Gastrocnemius medialis (tissue), 4 donors: ENCODE measurements around the gene B4GALNT2. TPM values are rescaled to one million over a fixed set of nuclear protein-coding genes. Genes with fewer than 3 reads are reported as not detected.
"Not testable (repeated sequence)": the region's sequence is repeated elsewhere in the genome, so short reads cannot be mapped to it uniquely, and the experiment has no call there.

ENCODE experiments used
- ATAC-seq, 2 donors: fragments of 150-250 bp; one replicate each; pipeline ENCODE4 v1.9.1; 2016
- DNase-seq, 2 donors: peaks; one replicate each; pipeline ENCODE4 v3.0.0-alpha.2; 2019
- H3K27ac ChIP-seq, 4 donors: fragments of 200-600 bp; sonication (generic); 1 replicate in 1 of 4; 2 replicates in 3 of 4; pipeline ENCODE4 v1.5.1; 2016 to 2018; ENCODE audit warnings: mild to moderate bottlenecking in 2 of 4, moderate library complexity in 1 of 4
- H3K27me3 ChIP-seq, 3 donors: fragments of 200-600 bp; sonication (generic) in 2 of 3; 1 replicate in 1 of 3; 2 replicates in 2 of 3; pipeline versions ENCODE4 v1.5.1 to v1.6.0; 2016 to 2019; ENCODE audit warnings: mild to moderate bottlenecking in 1 of 3, moderate library complexity in 1 of 3
- H3K36me3 ChIP-seq, 2 donors: fragments of 200-600 bp; sonication (generic) in 1 of 2; one replicate each; pipeline ENCODE4 v1.5.1; 2017 to 2018
- H3K4me1 ChIP-seq, 2 donors: fragments of 200-600 bp; sonication (generic) in 1 of 2; one replicate each; pipeline ENCODE4 v1.5.1; 2016 to 2017; ENCODE audit warnings: mild to moderate bottlenecking in 2 of 2
- H3K4me3 ChIP-seq, 4 donors: fragments of 200-600 bp; sonication (generic) in 3 of 4; 1 replicate in 1 of 4; 2 replicates in 3 of 4; pipeline ENCODE4 v1.5.1; 2016 to 2019; ENCODE audit warnings: mild to moderate bottlenecking in 2 of 4
- H3K9me3 ChIP-seq, 3 donors: fragments of 200-600 bp; sonication (generic) in 2 of 3; 1 replicate in 1 of 3; 2 replicates in 2 of 3; pipeline ENCODE4 v1.5.1; 2016 to 2019
- CTCF ChIP-seq, 5 experiments: fragments of 450-650 bp in 3 of 5; fragments of 200-600 bp in 2 of 5; sonication (generic) in 2 of 5; IDR thresholded peaks in 4 of 5; conservative IDR thresholded peaks in 1 of 5; 1 replicate in 4 of 5; 2 replicates in 1 of 5; pipeline ENCODE4 v1.5.1; 2016 to 2019; ENCODE audit warnings: antibody characterized with exemption in 5 of 5, mild to moderate bottlenecking in 3 of 5, moderate library complexity in 3 of 5
- POLR2A ChIP-seq, 2 donors: fragments of 450-650 bp; IDR thresholded peaks; one replicate each; pipeline ENCODE4 v1.6.1; 2017; ENCODE audit warnings: antibody characterized with exemption in 2 of 2, mild to moderate bottlenecking in 2 of 2, moderate library complexity in 2 of 2
- in situ Hi-C, 4 donors: fragments of 200-750 bp; cut with MboI; loops; one replicate each; pipeline versions ENCODE4 v1.15.0 to v1.8.0; 2017; ENCODE audit warnings: low sequenced_read_pairs in 4 of 4
- intact Hi-C: fragments of 100-400 bp; cut with DNase I; formaldehyde crosslinking; loops from one replicate; pipeline ENCODE4 v1.15.1; 2023; ENCODE audit warnings: low total_unique reads
- total RNA-seq, 4 donors: library from RNA; depleted of rRNA; stranded (reverse); fragments of >200 nt; gene quantifications; one replicate each; pipeline versions ENCODE4 v1.1.0 to v1.2.3, GENCODE V29; 2016

The B4GALNT2 gene
- total RNA-seq, 4 donors from 2014 or later, result 0.22 TPM; not detected in 3

DNA sequence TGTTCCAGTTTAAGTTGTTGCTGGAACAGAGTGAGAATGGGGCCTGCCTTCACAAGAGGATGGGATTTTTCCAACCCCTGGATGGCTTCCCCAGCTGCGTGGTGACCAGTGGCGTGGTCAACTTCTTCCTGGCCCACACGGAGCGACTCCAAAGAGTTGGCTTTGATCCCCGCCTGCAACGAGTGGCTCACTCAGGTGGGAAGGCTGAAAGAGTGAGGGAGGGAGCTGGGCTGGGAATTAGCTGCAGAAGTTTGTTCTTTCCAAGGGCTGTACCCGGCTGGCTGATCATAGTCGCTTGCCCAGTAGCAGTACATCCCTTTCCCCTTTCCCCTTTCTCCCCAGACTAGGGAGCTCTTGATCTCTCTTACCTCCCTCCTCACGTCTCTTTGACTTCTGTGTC lies 36.1 kb downstream of the B4GALNT2 start:
- ATAC-seq, result no peak
- Histone ChIP-seq H3K27me3 (peaks cover 15 to 38% (median 24%) of the 10 kb centered on the region in 3 donors), H3K4me1 (no peaks in the 10 kb centered on the region), H3K27ac (no peak overlapping the region), H3K4me3 (no peak overlapping the region), H3K36me3 (no peaks in the 10 kb centered on the region), H3K9me3 (no peaks in the 10 kb centered on the region)
- in situ Hi-C loops (no loop called here), intact Hi-C loops (no loop called here)
- TF ChIP-seq POLR2A (IDR thresholded peaks at IDR 0.05) (no peak), CTCF (IDR thresholded peaks at IDR 0.05 in 4 of 5, conservative IDR thresholded peaks at IDR 0.05 in 1 of 5) (no peak)
- DNase-seq, result no peak

DNA sequence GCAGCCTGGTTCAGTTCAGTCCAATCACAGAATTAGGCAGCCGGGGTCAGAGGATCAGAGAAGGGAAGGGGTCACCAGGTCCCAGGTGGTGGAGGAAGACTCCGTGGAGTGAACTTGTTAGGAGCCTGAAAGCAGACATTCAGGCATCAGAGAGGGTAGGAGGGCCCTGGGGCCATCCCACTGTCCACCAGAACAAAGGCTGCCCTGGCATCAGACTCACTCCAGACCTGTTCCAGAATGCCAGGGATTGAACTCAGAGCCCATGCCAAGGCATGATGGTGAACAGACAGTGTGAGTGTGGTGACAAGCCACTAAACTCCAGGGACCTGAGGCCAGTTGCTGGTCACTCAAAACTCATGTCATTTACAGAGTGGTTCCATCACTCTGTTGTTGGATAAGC lies 37.6 kb downstream of the B4GALNT2 start:
- Histone ChIP-seq H3K27ac (no peak overlapping the region), H3K27me3 (peaks cover 15 to 38% (median 24%) of the 10 kb centered on the region in 3 donors), H3K9me3 (peaks cover 0 to under 1% (median 0%) of the 10 kb centered on the region in 3 donors), H3K4me3 (no peak overlapping the region), H3K36me3 (no peaks in the 10 kb centered on the region), H3K4me1 (no peaks in the 10 kb centered on the region)
- no peak for TF ChIP-seq POLR2A (IDR thresholded peaks at IDR 0.05)
- no peak for TF ChIP-seq CTCF (IDR thresholded peaks at IDR 0.05 in 4 of 5, conservative IDR thresholded peaks at IDR 0.05 in 1 of 5)
- intact Hi-C loops, result no loop called here
- DNase-seq, result no peak
- no peak for ATAC-seq
- in situ Hi-C loops, result no loop called here

DNA sequence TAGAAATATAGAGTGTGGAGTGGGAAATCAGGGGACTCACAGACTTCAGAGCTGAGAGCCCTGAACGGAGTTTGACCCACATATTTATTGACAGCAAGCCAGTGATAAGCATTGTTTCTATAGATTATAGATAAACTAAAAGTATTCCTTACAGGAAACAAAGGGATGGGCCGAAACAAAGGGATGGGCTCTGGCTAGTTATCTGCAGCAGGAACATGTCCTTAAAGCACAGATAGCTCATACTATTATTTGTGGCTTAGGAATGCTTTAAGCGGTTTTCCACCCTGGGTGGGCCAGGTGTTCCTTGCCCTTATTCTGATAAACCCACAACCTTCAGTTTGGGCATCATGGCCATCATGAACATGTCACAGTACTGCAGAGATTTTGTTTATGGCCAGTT lies 38.1 kb downstream of the B4GALNT2 start:
- H3K9me3 ChIP-seq, DNase-seq, intact Hi-C loops, in situ Hi-C loops, H3K4me1 ChIP-seq, H3K4me3 ChIP-seq, H3K36me3 ChIP-seq, ATAC-seq, H3K27ac ChIP-seq: not testable (repeated sequence)
- H3K27me3 ChIP-seq, result peaks cover 15 to 38% (median 23%) of the 10 kb centered on the region in 3 donors

GRCh38 chr17:49175978-49176377 lies 43.4 kb downstream of the B4GALNT2 start:
- H3K4me3 ChIP-seq, DNase-seq, ATAC-seq, H3K27ac ChIP-seq, H3K36me3 ChIP-seq, intact Hi-C loops, H3K4me1 ChIP-seq, H3K27me3 ChIP-seq: not testable (repeated sequence)
- peaks cover 0 to 14% (median 13%) of the 10 kb centered on the region in 3 donors for H3K9me3 ChIP-seq
- in situ Hi-C loops, result loop anchor here in 1 of 4 donors (25.0 kb wide), 1 partner anchor 236 kb away; the partner anchor contains the start of gene PHB1

GRCh38 chr17:49180303-49180702 lies 47.7 kb downstream of the B4GALNT2 start:
- no peak for TF ChIP-seq POLR2A (IDR thresholded peaks at IDR 0.05)
- peak; percentile 61 to 79 (median 76) for TF ChIP-seq CTCF (IDR thresholded peaks at IDR 0.05 in 4 of 5, conservative IDR thresholded peaks at IDR 0.05 in 1 of 5)
- in situ Hi-C loops, result loop anchor here in 2 of 4 donors (5.0 to 25.0 kb wide), 3 partner anchors 47 to 232 kb away; partner anchors contain the start of gene PHB1 (in 1 of the 2)
- no peaks in the 10 kb centered on the region for H3K4me1 ChIP-seq
- intact Hi-C loops, result loop anchor here (1.0 to 5.0 kb wide), 2 partner anchors 47 to 112 kb away; no protein-coding TSS in a partner anchor
- peak; percentile 52 to 73 for ATAC-seq
- H3K27me3 ChIP-seq, result peaks cover 0 to 10% (median 0%) of the 10 kb centered on the region in 3 donors
- peak; percentile 12 to 37 for DNase-seq
- no peak overlapping the region for H3K27ac ChIP-seq
- no peak overlapping the region for H3K4me3 ChIP-seq
- H3K36me3 ChIP-seq, result no peaks in the 10 kb centered on the region
- H3K9me3 ChIP-seq, result peaks cover 0 to 13% (median 12%) of the 10 kb centered on the region in 3 donors
